Rectal smooth muscle tissue (tissue), 1 donor: ENCODE results near the gene COX4I1.

ENCODE experiments used
- H3K27ac ChIP-seq: one replicate; pipeline ENCODE4 v1.7.0; 2013; ENCODE audit warnings: low read depth, low read length, inconsistent platforms
- H3K27me3 ChIP-seq: one replicate; pipeline ENCODE4 v1.7.0; 2013; ENCODE audit warnings: low read length; ENCODE audit not compliant: control insufficient read depth, insufficient read depth
- H3K36me3 ChIP-seq: one replicate; pipeline ENCODE4 v1.7.0; 2013; ENCODE audit warnings: low read length; ENCODE audit not compliant: control insufficient read depth, insufficient read depth
- H3K4me1 ChIP-seq: one replicate; pipeline ENCODE4 v1.7.0; 2013; ENCODE audit warnings: low read length; ENCODE audit not compliant: control insufficient read depth, insufficient read depth
- H3K4me3 ChIP-seq: one replicate; pipeline ENCODE4 v1.7.0; 2013; ENCODE audit warnings: low read length
- H3K9ac ChIP-seq: one replicate; pipeline ENCODE4 v1.7.0; 2013; ENCODE audit warnings: low read length

COX4I1 gene

DNA sequence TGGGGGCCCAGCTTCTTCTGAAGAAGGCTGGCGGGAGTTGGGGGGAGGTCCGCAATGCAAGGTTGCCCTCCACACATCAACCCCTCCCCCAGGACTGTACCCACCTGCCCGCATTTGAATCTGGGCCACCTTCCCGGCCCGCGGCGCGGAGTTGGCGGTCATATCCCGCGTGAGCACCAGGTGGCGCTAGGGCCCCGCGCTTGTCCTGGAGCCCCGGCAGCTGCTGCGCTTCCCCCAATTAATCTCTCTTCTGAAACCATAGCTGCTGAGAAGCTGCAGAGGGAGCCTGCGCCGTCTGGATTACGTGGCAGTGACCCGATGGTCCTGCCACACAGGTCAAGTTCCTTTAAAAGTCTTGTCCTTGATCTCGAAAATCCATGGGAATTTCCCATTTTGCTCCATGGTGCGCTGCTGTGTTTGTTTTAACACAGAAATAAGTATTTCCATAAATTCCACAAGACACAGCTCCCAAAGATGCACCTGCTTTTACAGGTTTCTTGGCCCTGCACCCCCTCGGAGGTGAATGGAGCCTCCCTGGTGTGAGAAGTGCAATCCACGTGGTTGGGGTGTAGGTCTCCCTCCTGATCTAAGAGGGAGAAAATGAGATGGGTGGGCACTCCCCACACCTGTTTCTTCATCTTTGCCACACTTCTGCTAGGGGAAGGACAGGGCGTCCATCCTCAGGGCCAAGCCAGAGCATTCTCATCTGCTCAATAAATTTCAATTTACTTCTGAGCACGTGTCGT is 22.1 kb downstream of the COX4I1 start:
- no peak overlapping the region for H3K9ac ChIP-seq
- H3K4me3 ChIP-seq = no peak overlapping the region
- H3K27ac ChIP-seq = no peak overlapping the region
- no peaks in the 10 kb centered on the region for H3K27me3 ChIP-seq
- H3K4me1 ChIP-seq = no peaks in the 10 kb centered on the region
- no peaks in the 10 kb centered on the region for H3K36me3 ChIP-seq

DNA sequence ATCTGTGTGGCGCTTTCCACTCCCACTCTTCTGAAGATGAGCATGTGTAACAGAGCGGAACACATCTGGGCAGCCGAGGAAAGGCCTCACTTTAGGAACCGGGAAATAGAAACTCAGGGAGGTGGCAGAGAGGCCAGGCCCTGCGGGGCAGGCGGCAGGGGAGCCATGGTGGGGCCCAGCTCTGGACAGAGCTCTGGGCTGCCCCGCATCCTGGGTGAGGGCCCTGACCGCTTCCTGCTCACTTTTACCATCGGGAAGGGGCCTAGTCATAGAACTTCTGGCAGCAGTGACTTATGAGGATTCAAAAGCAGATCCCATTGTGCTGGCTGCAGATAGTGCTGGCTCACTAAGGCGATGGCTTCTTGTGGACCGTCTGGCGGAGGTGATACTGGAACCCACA is 22.6 kb downstream of the COX4I1 start:
- Histone ChIP-seq H3K4me1 (no peaks in the 10 kb centered on the region), H3K27me3 (no peaks in the 10 kb centered on the region), H3K36me3 (no peaks in the 10 kb centered on the region), H3K27ac (no peak overlapping the region), H3K9ac (no peak overlapping the region), H3K4me3 (no peak overlapping the region)

DNA sequence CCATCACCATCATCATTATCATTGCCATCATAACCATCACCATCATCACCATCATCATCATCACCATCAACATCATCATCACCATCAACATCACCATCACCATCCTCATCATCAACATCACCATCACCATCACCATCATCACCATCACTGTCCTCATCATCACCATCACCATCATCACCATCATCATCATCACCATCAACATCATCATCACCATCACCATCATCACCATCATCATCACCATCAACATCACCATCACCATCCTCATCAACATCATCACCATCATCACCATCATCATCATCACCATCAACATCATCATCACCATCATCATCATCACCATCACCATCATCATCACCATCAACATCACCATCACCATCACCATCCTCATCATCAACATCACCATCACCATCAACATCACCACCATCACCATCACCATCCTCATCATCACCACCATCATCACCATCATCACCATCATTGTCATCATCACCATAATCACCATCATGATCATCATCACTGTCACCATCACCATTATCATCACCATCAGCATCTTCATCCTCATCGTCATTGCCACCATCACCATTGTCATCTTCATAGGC is 23.9 kb downstream of the COX4I1 start:
- H3K4me1 ChIP-seq = no peaks in the 10 kb centered on the region
- no peaks in the 10 kb centered on the region for H3K36me3 ChIP-seq
- no peak overlapping the region for H3K27ac ChIP-seq
- H3K9ac ChIP-seq = no peak overlapping the region
- no peaks in the 10 kb centered on the region for H3K27me3 ChIP-seq
- no peak overlapping the region for H3K4me3 ChIP-seq

DNA sequence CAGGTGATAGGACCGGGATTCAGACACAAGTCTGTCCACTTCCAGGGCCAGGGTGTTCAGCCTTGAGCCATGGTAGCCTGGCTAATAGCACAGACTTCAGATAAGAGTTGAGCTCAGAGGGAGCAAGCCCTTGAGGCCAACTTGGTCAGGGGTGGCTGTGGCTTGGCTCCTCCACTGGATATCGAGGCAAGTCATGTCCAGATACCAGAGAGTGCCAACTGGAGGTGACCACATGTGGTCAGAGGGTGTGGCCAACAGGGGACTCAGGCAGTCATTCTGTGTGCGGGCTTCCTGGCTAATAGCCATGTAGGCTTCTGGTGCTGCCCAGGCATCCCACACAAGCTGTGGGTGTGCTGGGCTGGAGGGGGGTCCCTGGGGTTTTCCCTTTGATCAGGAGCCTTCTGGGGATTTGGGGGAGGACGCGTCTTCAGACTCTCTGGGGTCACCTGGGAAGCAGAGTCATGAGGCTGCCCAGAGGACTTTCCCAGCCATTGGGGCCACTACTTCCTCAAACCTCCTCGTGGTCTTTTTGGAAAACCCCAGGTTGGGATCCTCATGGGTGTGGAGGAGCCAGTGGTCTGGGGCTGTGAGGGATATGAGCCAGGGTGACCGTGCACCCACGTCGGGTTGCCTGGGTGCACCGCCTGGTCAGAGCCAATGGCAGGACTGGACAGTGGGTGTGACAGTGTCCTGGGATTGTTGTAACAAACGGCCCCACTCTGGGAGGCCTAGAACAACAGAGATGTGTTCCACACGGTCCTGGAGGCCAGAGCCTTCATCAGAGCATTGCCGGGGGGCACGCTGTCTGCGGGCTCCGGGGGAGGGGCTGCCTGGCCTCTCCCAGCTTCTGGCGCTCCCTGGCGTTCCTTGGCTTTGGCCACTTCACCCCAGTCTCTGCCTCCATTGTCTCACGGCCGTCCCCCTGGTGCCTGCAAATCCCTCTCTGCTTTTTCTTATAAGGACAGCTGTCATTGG is 25.0 kb downstream of the COX4I1 start:
- no peak overlapping the region for H3K9ac ChIP-seq
- H3K27me3 ChIP-seq = no peaks in the 10 kb centered on the region
- H3K4me1 ChIP-seq = no peaks in the 10 kb centered on the region
- H3K4me3 ChIP-seq = no peak overlapping the region
- H3K36me3 ChIP-seq = no peaks in the 10 kb centered on the region
- H3K27ac ChIP-seq = no peak overlapping the region

DNA sequence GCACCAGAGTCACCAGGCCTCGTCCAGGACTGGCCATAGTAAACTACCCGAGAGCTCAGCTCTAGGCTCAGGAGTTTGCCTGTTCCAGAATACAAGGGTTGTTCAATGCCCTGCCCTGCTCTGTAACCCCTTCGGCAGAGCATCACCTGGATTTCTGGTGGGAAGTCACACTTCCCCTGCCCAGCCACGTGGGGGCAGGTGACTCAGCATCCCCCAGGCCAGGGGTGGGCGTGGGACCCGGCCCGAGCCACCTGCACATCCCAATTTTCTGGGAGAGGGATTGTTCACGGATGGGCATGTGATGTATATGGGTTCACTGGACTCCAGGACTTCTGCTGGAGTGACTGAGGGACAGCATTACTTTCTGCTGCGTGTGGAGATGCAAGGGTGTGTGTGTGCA is 25.8 kb downstream of the COX4I1 start:
- Histone ChIP-seq H3K27me3 (no peaks in the 10 kb centered on the region), H3K4me1 (no peaks in the 10 kb centered on the region), H3K9ac (no peak overlapping the region), H3K4me3 (no peak overlapping the region), H3K27ac (no peak overlapping the region), H3K36me3 (no peaks in the 10 kb centered on the region)

DNA sequence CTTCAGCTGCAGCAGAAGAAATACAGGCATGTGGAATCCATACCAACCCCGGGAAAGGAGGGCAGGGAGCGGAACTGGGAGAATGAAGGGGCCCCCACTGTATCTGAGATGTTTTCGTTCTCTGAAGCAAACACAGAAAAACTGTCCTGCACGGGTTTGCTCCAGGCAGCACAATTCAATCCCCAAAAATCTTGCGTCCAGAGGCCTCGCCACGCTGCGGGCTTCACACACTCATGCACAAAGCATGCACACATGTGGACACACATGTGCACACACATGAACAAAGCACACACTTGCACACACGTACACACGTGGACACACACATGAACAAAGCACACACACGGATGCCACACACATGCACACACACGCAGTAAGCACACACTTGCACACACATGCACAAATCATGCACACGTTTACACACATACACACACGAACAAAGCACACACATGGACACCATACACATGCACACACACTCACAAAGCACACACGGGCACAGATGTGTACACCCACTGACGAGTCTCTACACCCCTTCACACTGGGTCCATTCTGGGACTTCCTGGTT is 27.3 kb downstream of the COX4I1 start:
- Histone ChIP-seq H3K9ac (no peak overlapping the region), H3K27ac (no peak overlapping the region), H3K4me1 (no peaks in the 10 kb centered on the region), H3K27me3 (no peaks in the 10 kb centered on the region), H3K36me3 (no peaks in the 10 kb centered on the region), H3K4me3 (no peak overlapping the region)

DNA sequence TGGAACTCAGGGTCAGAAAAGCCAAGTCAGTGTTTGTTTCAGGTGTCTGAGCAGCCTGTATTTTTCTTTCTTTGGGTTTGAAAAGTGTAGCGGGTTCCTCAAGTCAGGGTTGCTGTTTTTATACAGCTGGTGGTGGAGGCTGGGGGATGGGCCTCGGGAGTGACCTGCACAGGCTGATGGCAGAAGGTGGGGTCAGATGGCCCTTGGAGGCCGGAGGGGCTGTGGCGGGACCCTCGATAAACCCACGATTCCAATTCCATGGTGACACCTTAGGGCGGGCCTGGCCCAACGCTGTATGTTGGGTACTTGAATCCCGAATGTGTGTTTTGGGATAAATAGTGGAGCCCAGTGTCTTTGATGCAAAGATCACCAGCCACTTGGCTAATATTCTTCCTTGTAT is 28.7 kb downstream of the COX4I1 start:
- Histone ChIP-seq H3K27ac (no peak overlapping the region), H3K27me3 (no peaks in the 10 kb centered on the region), H3K4me1 (no peaks in the 10 kb centered on the region), H3K9ac (no peak overlapping the region), H3K36me3 (no peaks in the 10 kb centered on the region), H3K4me3 (no peak overlapping the region)

- Histone ChIP-seq H3K4me1 (no peaks in the 10 kb centered on the region), H3K27me3 (no peaks in the 10 kb centered on the region), H3K9ac (no peak overlapping the region), H3K27ac (no peak overlapping the region), H3K4me3 (no peak overlapping the region), H3K36me3 (no peaks in the 10 kb centered on the region)
Observed at GRCh38 chr16:85829171-85829719, 29.8 kb downstream of the COX4I1 start.

DNA sequence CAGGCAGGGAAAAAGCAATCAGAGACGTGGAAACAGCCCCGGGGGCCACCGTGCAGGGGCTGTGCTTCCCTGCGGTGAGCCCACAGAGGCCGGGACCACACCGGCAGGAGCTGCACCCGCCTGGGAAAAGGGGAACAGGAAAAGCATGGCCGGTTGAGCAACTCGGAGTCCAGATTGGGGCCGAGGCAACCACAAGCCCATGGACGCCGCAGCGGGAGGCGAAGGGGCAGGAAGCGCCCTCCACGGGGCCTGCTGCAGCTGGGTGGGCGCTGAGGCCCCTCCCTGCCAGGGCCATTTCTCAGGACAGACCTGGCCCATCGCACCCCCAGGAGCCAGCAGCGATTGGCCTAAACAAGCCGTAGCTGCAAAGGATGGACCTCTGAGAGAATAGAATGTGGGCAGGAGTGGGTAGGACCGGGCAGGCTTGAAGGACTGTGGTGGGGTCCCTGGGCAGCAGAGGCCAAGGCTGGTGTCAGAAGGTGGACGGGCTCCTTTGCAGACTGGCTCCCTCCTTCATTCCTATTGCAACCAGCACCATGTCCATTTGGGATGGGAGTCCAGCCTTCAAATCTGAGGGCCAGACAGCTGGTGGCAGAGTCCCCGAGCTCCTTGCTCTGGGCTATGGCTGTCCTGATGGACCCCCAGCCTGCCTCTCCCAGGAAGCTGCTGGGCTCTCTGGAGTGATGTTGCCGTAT is 30.4 kb downstream of the COX4I1 start:
- Histone ChIP-seq H3K27ac (no peak overlapping the region), H3K27me3 (no peaks in the 10 kb centered on the region), H3K9ac (no peak overlapping the region), H3K4me1 (no peaks in the 10 kb centered on the region), H3K4me3 (no peak overlapping the region), H3K36me3 (no peaks in the 10 kb centered on the region)

GRCh38 chr16:85830821-85831220 is 31.3 kb downstream of the COX4I1 start:
- no peak overlapping the region for H3K4me3 ChIP-seq
- no peak overlapping the region for H3K9ac ChIP-seq
- H3K36me3 ChIP-seq = no peaks in the 10 kb centered on the region
- H3K27ac ChIP-seq = no peak overlapping the region
- H3K4me1 ChIP-seq = peaks cover 6% of the 10 kb centered on the region
- H3K27me3 ChIP-seq = no peaks in the 10 kb centered on the region

DNA sequence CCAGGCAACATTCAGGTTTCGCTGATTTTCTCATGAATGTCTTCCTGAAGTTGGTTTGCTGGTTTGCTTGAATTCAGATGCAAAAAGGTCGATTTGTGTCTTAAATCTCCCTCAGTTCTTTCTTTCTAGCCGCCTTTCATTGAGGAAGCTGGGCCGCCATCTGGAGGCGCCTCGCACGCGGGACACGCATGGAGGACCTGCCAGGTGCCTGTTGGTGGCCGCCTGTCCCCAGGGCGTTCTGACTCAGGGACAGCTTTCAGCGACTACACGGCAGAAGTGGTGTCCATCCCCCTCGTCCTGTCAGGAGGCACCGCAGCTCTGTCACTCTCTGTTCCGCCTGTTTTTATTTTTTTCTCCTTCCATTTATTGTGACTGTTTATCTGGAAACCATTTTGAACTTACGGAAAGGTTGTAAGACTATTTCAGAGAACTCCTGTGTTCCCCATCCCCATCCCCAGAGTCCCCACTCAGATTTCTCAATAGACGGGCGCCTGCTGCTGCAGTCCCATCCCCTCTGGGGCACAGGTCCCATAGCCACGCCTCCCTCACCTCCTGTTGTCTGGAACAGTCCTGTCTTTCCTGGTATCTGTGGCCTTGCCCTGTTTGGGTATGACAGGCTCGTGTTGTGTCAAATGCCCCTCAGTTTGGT is 33.2 kb downstream of the COX4I1 start:
- Histone ChIP-seq H3K4me1 (peaks cover 14% of the 10 kb centered on the region), H3K9ac (no peak overlapping the region), H3K36me3 (no peaks in the 10 kb centered on the region), H3K4me3 (no peak overlapping the region), H3K27me3 (peaks cover 8% of the 10 kb centered on the region), H3K27ac (no peak overlapping the region)
